ES-I3 (cell line): ENCODE measurements around the gene BANF1.

Source experiments
- H3K36me3 ChIP-seq: 2 replicates; pipeline ENCODE4 v1.6.1; 2013; ENCODE audit warnings: mild to moderate bottlenecking, low read length, control low read depth, moderate library complexity; ENCODE audit not compliant: insufficient read depth
- H3K4me1 ChIP-seq: 2 replicates; pipeline ENCODE4 v1.6.1; 2013; ENCODE audit warnings: mild to moderate bottlenecking, control low read depth, low read length; ENCODE audit not compliant: insufficient read depth
- H3K9ac ChIP-seq: 2 replicates; pipeline ENCODE4 v1.6.1; 2013; ENCODE audit warnings: low read depth, mild to moderate bottlenecking, low read length, moderate library complexity
- H3K9me3 ChIP-seq: 2 replicates; pipeline ENCODE4 v1.6.1; 2013; ENCODE audit warnings: mild to moderate bottlenecking, low read length, moderate library complexity; ENCODE audit not compliant: control insufficient read depth, insufficient read depth

BANF1 gene

GRCh38 chr11:66001942-66002647 lies at the start of gene BANF1, which contains the start of gene EIF1AD:
TSS of gene BANF1 (plus strand) at chr11:66002503. CDS start at chr11:66003251, 748 bp downstream.
TSS of gene EIF1AD (minus strand) at chr11:66002157. CDS start at chr11:66000389, 1,768 bp downstream.
- Histone ChIP-seq H3K4me1 (peaks cover 6% of the 10 kb centered on the region; the same call in 1 of the 2 replicates), H3K9ac (peak within 1 kb of the TSS; percentile 83), H3K36me3 (peaks cover 29% of the 10 kb centered on the region)

GRCh38 chr11:65953471-65953870 lies 48.8 kb upstream of the BANF1 start:
- no peaks in the 10 kb centered on the region for H3K9me3 ChIP-seq
- H3K9ac ChIP-seq: no peak overlapping the region
- no peaks in the 10 kb centered on the region for H3K4me1 ChIP-seq
- H3K36me3 ChIP-seq: no peaks in the 10 kb centered on the region

More at GRCh38 chr11:66001942-66002647, at the start of gene BANF1, which contains the start of gene EIF1AD:
- H3K9me3 ChIP-seq: no peaks in the 10 kb centered on the region

- no peaks in the 10 kb centered on the region for H3K9me3 ChIP-seq
- no peaks in the 10 kb centered on the region for H3K36me3 ChIP-seq
- no peaks in the 10 kb centered on the region; the same call in 1 of the 2 replicates for H3K4me1 ChIP-seq
- no peak overlapping the region for H3K9ac ChIP-seq
Observed at GRCh38 chr11:65954771-65955170, 47.5 kb upstream of the BANF1 start.

- Histone ChIP-seq H3K9me3 (no peaks in the 10 kb centered on the region), H3K4me1 (peaks cover 10% of the 10 kb centered on the region), H3K9ac (no peak overlapping the region), H3K36me3 (no peaks in the 10 kb centered on the region)
Observed at GRCh38 chr11:65958291-65958690, 44.0 kb upstream of the BANF1 start.

- H3K36me3 ChIP-seq: no peaks in the 10 kb centered on the region
- H3K4me1 ChIP-seq: peaks cover 10% of the 10 kb centered on the region
- no peak overlapping the region for H3K9ac ChIP-seq
- H3K9me3 ChIP-seq: no peaks in the 10 kb centered on the region
Observed at GRCh38 chr11:65958774-65959420, 43.4 kb upstream of the BANF1 start.

GRCh38 chr11:65960824-65961266 lies 41.5 kb upstream of the BANF1 start:
- H3K9me3 ChIP-seq: no peaks in the 10 kb centered on the region
- H3K36me3 ChIP-seq: peaks cover 5% of the 10 kb centered on the region

GRCh38 chr11:65961267-65962140 lies 40.8 kb upstream of the BANF1 start, which contains the start of gene SART1:
TSS of gene SART1 (plus strand) at chr11:65961734. CDS start at chr11:65961781, 47 bp downstream.
- Histone ChIP-seq H3K9ac (peak within 1 kb of the TSS; percentile 59), H3K9me3 (no peaks in the 10 kb centered on the region), H3K4me1 (peaks cover 10% of the 10 kb centered on the region), H3K36me3 (peaks cover 5% of the 10 kb centered on the region)

More at GRCh38 chr11:65960824-65961266, 41.5 kb upstream of the BANF1 start:
- Histone ChIP-seq H3K4me1 (peaks cover 10% of the 10 kb centered on the region), H3K9ac (peak overlapping the region; percentile 59)

- Histone ChIP-seq H3K4me1 (peaks cover 10% of the 10 kb centered on the region), H3K36me3 (peaks cover 7% of the 10 kb centered on the region), H3K9me3 (no peaks in the 10 kb centered on the region), H3K9ac (peak overlapping the region; percentile 59)
Observed at GRCh38 chr11:65962141-65962564, 40.1 kb upstream of the BANF1 start.

- no peak overlapping the region for H3K9ac ChIP-seq
- peaks cover 7% of the 10 kb centered on the region for H3K36me3 ChIP-seq
- H3K9me3 ChIP-seq: no peaks in the 10 kb centered on the region
- H3K4me1 ChIP-seq: peaks cover 10% of the 10 kb centered on the region
Observed at GRCh38 chr11:65964906-65965305, 37.4 kb upstream of the BANF1 start.

- Histone ChIP-seq H3K36me3 (peaks cover 7% of the 10 kb centered on the region), H3K9ac (no peak overlapping the region)
Observed at GRCh38 chr11:65965986-65966762, 36.1 kb upstream of the BANF1 start.

GRCh38 chr11:65967329-65967934 lies 34.9 kb upstream of the BANF1 start:
- Histone ChIP-seq H3K9ac (no peak overlapping the region), H3K4me1 (peaks cover 7% of the 10 kb centered on the region), H3K9me3 (no peaks in the 10 kb centered on the region), H3K36me3 (peaks cover 7% of the 10 kb centered on the region)

More at GRCh38 chr11:65965986-65966762, 36.1 kb upstream of the BANF1 start:
- Histone ChIP-seq H3K4me1 (peaks cover 10% of the 10 kb centered on the region), H3K9me3 (no peaks in the 10 kb centered on the region)

- H3K9me3 ChIP-seq: no peaks in the 10 kb centered on the region
- peaks cover 7% of the 10 kb centered on the region for H3K36me3 ChIP-seq
- no peaks in the 10 kb centered on the region for H3K4me1 ChIP-seq
- H3K9ac ChIP-seq: no peak overlapping the region
Observed at GRCh38 chr11:65968600-65969482, 33.5 kb upstream of the BANF1 start.
